Urinary bladder (tissue), 4 donors: Measurements from ENCODE around the gene CEP192. TPM values are rescaled to one million over a fixed set of nuclear protein-coding genes. Genes with fewer than 3 reads are reported as not detected.

Experiments used
- DNase-seq: peaks from one replicate; pipeline ENCODE4 v3.0.0-alpha.2; 2015; ENCODE audit errors: extremely low spot score
- H3K27ac ChIP-seq: one replicate; pipeline ENCODE4 v1.5.1; 2013; ENCODE audit warnings: low read depth, mild to moderate bottlenecking, moderate library complexity
- H3K36me3 ChIP-seq: one replicate; pipeline ENCODE4 v1.6.1; 2013; ENCODE audit warnings: mild to moderate bottlenecking, moderate library complexity; ENCODE audit not compliant: insufficient read depth
- H3K4me1 ChIP-seq: one replicate; pipeline ENCODE4 v1.6.1; 2013; ENCODE audit warnings: mild to moderate bottlenecking, moderate library complexity; ENCODE audit not compliant: insufficient read depth
- H3K4me3 ChIP-seq: one replicate; pipeline ENCODE4 v1.5.1; 2013; ENCODE audit warnings: low read depth, low read length
- WGBS: extraction: QIAGEN DNeasy Blood & Tissue Kit; methylation state at CpG from one replicate; pipeline ENCODE4 v1.1.7; 2013; 5-methylcytosine and 5-hydroxymethylcytosine counted together
- polyA plus RNA-seq: library from polyadenylated mRNA; stranded (reverse); fragments of 200-250 nt; gene quantifications from one replicate; pipeline ENCODE4 v1.2.3, GENCODE V29; 2013
- total RNA-seq: library from RNA; depleted of rRNA; stranded (reverse); fragments of >200 nt; gene quantifications from one replicate; pipeline ENCODE4 v1.2.3, GENCODE V29; 2014
- donor health status: healthy with polysubstance abuse.
- donor health status: healthy.

The CEP192 gene
- total and polyA plus RNA-seq, 2 donors = 12.8 to 69.8 TPM

DNA sequence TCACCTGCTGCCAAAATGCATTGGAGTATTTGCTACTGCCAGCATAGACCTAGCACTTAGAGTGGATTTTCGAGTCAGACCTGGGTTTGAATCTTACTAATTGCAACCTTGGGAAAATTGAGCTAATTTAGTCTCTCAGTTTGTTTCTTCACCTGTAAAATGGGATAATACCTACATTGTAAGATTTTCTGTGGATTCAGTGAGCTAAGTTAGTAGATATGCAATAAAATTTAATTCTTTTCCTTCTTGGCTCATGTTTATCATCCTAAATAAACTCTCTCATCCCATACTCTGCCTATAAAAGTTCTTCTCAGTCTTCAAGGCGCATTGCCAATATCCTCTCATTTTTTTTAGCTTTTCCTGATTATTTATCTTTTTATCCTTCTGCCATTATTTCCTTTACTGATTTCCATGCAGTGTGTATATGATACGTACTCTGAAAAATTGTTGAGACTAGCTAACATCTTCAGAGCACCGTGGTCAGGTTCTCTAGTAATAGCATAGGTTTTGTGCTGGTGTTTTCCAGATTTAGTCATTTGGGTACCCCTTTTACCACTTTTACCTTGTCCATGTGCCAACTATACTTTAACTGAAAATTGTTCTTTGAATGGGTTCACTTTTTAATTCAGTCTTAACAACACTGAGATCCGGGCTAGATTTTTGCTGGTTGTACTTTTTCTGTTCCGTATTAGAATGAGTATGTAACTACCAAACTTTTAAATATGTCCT lies 7.3 kb downstream of the CEP192 start:
- no peak overlapping the region for H3K4me3 ChIP-seq
- H3K36me3 ChIP-seq = no peaks in the 10 kb centered on the region
- WGBS = 63% methylated on average over 6 of the region's 6 CpGs
- H3K27ac ChIP-seq = no peak overlapping the region
- no peaks in the 10 kb centered on the region for H3K4me1 ChIP-seq
- no peak for DNase-seq

GRCh38 chr18:13003466-13003896 lies 12.3 kb downstream of the CEP192 start:
- 69% methylated on average over 7 of the region's 7 CpGs for WGBS
- DNase-seq = no peak
- Histone ChIP-seq H3K4me3 (no peak overlapping the region), H3K4me1 (no peaks in the 10 kb centered on the region), H3K27ac (no peak overlapping the region), H3K36me3 (no peaks in the 10 kb centered on the region)

GRCh38 chr18:13004396-13004795 lies 13.2 kb downstream of the CEP192 start:
- H3K4me3 ChIP-seq = no peak overlapping the region
- no peak for DNase-seq
- WGBS = 91% methylated on average over 8 of the region's 8 CpGs
- H3K27ac ChIP-seq = no peak overlapping the region
- peaks cover 1% of the 10 kb centered on the region for H3K36me3 ChIP-seq
- H3K4me1 ChIP-seq = no peaks in the 10 kb centered on the region

DNA sequence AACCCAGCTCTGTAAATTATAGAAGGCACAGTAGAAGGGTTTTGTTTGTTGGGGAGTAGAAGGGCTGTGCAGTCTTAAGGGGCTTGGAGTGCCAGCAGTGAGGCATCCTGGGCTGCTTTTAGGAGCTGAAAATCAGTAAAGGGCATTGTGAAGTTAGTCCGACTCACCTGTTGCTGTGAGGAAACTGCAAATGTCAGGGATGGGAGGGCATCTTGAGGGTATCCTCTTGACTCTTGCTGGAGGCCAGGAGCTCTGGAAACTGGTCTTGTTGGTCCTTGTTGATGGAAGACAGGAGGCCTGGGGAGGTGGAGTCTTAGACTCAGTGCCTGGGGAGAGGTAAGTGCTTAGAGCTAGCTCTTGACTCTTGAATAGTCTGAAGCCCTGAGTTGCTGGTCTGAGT lies 14.1 kb downstream of the CEP192 start:
- 96% methylated on average over 1 of the region's 1 CpG for WGBS
- Histone ChIP-seq H3K36me3 (peaks cover 4% of the 10 kb centered on the region), H3K27ac (no peak overlapping the region), H3K4me3 (no peak overlapping the region), H3K4me1 (no peaks in the 10 kb centered on the region)
- DNase-seq = no peak

DNA sequence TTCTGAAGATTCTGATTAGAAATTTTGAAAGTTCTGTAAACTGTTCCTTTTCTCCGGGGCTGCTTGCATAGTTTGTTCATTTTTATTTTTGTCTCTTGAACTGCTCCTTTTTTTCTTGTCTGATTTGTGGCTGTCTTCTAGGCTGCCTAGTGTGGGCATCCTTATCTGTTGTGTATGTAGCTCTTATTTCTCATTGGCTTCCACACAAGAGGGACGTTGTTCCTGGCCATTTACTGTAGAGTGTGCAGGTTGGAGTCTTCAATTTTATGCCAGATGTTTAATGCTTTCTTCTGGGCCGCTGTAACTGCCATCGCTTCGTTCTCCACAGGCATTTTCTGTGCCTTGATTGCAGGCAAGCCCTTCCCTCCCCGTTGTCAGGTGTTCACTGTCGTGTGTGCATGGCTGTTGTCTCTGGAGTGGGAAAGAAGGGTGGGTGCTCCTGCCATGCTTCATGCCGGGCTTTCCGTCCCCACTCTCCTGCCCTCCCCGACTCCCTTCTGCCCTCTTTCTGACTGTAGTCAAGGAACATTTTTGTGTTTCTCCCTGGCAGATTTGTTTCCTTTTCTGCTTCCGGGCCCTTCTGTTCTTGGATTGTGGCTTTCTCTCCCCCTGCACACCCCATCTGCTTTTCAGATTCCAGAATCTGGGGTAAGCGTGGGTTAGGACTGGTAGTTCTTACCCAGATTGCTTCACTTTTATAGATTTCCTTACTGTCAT lies 15.5 kb downstream of the CEP192 start:
- peaks cover 4% of the 10 kb centered on the region for H3K36me3 ChIP-seq
- no peak overlapping the region for H3K4me3 ChIP-seq
- WGBS = 72% methylated on average over 12 of the region's 12 CpGs
- no peaks in the 10 kb centered on the region for H3K4me1 ChIP-seq
- DNase-seq = no peak
- no peak overlapping the region for H3K27ac ChIP-seq

DNA sequence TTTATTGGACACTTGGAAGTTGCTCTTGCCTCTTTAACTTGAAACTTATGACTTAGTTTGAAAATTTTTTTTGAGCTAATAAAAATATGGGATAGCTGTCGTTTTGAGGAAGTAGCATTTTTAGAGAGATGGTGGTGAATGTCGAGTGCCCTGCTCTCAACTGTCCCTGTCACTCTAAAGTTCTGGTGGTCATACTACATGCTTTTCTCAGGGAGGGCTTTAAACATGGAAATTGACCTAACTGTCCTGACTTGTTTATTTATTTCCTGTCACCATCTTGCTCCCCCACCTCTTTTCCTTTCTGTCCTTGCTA lies 16.0 kb downstream of the CEP192 start:
- Histone ChIP-seq H3K36me3 (peaks cover 4% of the 10 kb centered on the region), H3K4me3 (no peak overlapping the region), H3K27ac (no peak overlapping the region), H3K4me1 (no peaks in the 10 kb centered on the region)
- 50% methylated on average over 2 of the region's 2 CpGs for WGBS
- no peak for DNase-seq

DNA sequence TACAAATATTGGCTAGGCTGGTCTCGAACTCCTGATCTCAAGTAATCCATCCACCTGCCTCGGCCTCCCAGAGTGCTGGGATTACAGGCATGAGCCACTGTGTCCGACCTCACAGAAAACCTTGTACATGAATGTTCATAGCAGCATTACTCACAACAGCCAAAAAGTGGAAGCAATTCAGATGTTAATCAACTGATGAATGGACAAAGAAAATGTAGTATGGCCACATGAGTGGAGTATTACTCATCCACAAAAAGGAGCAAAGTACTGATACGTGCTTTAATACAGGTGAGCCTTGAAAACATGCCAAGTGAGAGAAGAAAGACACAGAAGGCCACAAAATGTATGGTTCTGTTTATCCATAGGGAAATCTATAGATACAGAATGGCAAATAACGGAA lies 20.6 kb downstream of the CEP192 start:
- Histone ChIP-seq H3K27ac (no peak overlapping the region), H3K36me3 (peaks cover 6% of the 10 kb centered on the region), H3K4me3 (no peak overlapping the region), H3K4me1 (no peaks in the 10 kb centered on the region)
- no peak for DNase-seq
- WGBS = 97% methylated on average over 5 of the region's 5 CpGs

GRCh38 chr18:13014232-13014631 lies 23.1 kb downstream of the CEP192 start:
- peaks cover 5% of the 10 kb centered on the region for H3K36me3 ChIP-seq
- no peak overlapping the region for H3K27ac ChIP-seq
- 91% methylated on average over 2 of the region's 2 CpGs for WGBS
- no peak overlapping the region for H3K4me3 ChIP-seq
- H3K4me1 ChIP-seq = no peaks in the 10 kb centered on the region
- no peak for DNase-seq

GRCh38 chr18:13014818-13015217 lies 23.7 kb downstream of the CEP192 start:
- 84% methylated on average over 4 of the region's 4 CpGs for whole genome bisulfite sequencing
- H3K4me1 ChIP-seq = no peaks in the 10 kb centered on the region
- no peak overlapping the region for H3K27ac ChIP-seq
- peaks cover 4% of the 10 kb centered on the region for H3K36me3 ChIP-seq
- no peak overlapping the region for H3K4me3 ChIP-seq
- DNase-seq = no peak

- Histone ChIP-seq H3K4me3 (no peak overlapping the region), H3K36me3 (peaks cover 2% of the 10 kb centered on the region), H3K27ac (no peak overlapping the region), H3K4me1 (no peaks in the 10 kb centered on the region)
- WGBS = 86% methylated on average over 2 of the region's 2 CpGs
- DNase-seq = no peak
These were observed 26.2 kb downstream of the CEP192 start for GRCh38 chr18:13017247-13017875.

DNA sequence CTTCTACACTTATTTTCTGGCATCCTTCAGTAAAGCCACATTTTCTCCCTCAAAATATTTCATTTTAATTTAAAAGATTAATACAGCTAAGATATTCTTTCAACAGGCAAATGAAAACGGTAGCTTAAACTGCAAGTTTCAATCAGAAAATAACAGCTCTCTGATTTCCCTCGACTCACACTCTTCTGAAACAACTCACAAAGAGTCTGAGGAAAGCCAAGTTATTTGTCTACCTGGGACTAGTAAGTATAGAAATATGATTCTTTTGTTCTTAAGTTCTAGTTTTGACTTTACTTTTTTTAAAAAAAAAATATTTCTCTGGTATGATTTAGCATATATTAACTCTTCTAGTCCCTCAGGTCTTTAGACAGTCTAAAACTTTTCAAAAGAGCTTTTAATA lies 27.2 kb downstream of the CEP192 start:
- Histone ChIP-seq H3K4me3 (no peak overlapping the region), H3K36me3 (peaks cover 2% of the 10 kb centered on the region), H3K4me1 (no peaks in the 10 kb centered on the region), H3K27ac (no peak overlapping the region)
- WGBS = 91% methylated on average over 2 of the region's 2 CpGs
- DNase-seq = no peak

DNA sequence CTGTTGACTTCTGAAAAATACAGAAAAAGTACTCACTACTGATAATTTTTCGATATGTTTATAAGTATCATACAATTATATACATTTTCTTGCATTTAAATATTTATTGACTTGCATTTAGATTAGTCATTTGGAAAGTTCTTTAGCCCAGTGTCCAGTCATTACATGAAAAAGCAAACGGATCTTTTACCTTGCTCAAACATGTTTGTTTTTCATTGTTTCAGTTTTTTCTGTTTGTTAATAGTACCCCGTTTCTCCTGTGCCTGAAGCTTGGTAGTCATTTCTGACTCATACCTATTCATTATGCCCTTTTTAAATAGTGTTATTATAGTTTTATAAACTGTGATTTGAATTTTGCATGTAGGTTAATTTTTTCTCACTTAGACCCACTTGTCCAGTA lies 28.1 kb downstream of the CEP192 start:
- WGBS = 80% methylated on average over 3 of the region's 3 CpGs
- peaks cover 2% of the 10 kb centered on the region for H3K36me3 ChIP-seq

GRCh38 chr18:13022644-13023043 lies 31.5 kb downstream of the CEP192 start:
- no peak overlapping the region for H3K4me3 ChIP-seq
- DNase-seq = no peak
- no peak overlapping the region for H3K27ac ChIP-seq
- no peaks in the 10 kb centered on the region for H3K36me3 ChIP-seq
- H3K4me1 ChIP-seq = no peaks in the 10 kb centered on the region

More for the DNA sequence above, 28.1 kb downstream of the CEP192 start:
- no peaks in the 10 kb centered on the region for H3K4me1 ChIP-seq
- H3K4me3 ChIP-seq = no peak overlapping the region
- no peak overlapping the region for H3K27ac ChIP-seq
- no peak for DNase-seq

DNA sequence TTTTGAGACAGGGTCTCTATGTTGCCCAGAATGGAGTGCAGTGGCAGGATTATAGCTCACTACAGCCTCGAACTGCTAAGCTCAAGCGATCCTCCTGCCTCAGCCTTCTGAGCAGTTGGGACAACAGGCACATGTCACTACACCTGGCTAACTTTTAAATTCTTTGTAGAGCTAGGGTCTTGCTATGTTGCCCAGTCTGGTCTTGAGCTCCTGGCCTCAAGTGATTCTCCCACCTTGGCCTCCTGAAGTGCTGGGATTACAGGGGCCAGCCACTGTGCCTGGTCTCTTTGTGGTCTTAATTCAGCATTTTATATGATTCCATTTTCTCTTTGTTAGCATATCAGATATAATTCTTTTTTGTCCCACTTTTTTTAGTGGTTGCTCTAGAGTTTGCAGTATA lies 34.1 kb downstream of the CEP192 start:
- no peak overlapping the region for H3K27ac ChIP-seq
- 97% methylated on average over 2 of the region's 2 CpGs for WGBS
- H3K36me3 ChIP-seq = no peaks in the 10 kb centered on the region
- no peaks in the 10 kb centered on the region for H3K4me1 ChIP-seq
- DNase-seq = no peak
- H3K4me3 ChIP-seq = no peak overlapping the region
